GM21381 (cell line): ENCODE data around the gene FAR2.
"Not testable (repeated sequence)": the region's sequence is repeated elsewhere in the genome, so short reads cannot be mapped to it uniquely, and the experiment has no call there.

Source experiments
- ATAC-seq: cut with Tn5 transposase; IDR thresholded peaks from one replicate; pipeline ENCODE4 v1.9.1; 2021; ENCODE audit warnings: mild to moderate bottlenecking, moderate library complexity; ENCODE audit not compliant: unreplicated experiment

FAR2 gene

GRCh38 chr12:29230800-29231560 lies 81.9 kb downstream of the FAR2 start:
- ATAC-seq = no peak

GRCh38 chr12:29232086-29232485 lies 83.0 kb downstream of the FAR2 start:
- no peak for ATAC-seq

- ATAC-seq = no peak
Observed at GRCh38 chr12:29234552-29234951, 85.5 kb downstream of the FAR2 start.

- no peak for ATAC-seq
Observed at GRCh38 chr12:29234965-29235626, 86.0 kb downstream of the FAR2 start.

- ATAC-seq = no peak
Observed at GRCh38 chr12:29238822-29239291, 89.8 kb downstream of the FAR2 start.

GRCh38 chr12:29239336-29239735 lies 90.3 kb downstream of the FAR2 start:
- no peak for ATAC-seq

GRCh38 chr12:29240441-29240840 lies 91.4 kb downstream of the FAR2 start:
- ATAC-seq = no peak

GRCh38 chr12:29241821-29242591 lies 92.9 kb downstream of the FAR2 start:
- ATAC-seq = peak; percentile 83

- no peak for ATAC-seq
Observed at GRCh38 chr12:29242921-29243431, 93.9 kb downstream of the FAR2 start.

- no peak for ATAC-seq
Observed at GRCh38 chr12:29244159-29244765, 95.2 kb downstream of the FAR2 start.

- ATAC-seq = no peak
Observed at GRCh38 chr12:29245246-29245645, 96.2 kb downstream of the FAR2 start.

GRCh38 chr12:29249930-29250329 lies 100.9 kb downstream of the FAR2 start:
- no peak for ATAC-seq

GRCh38 chr12:29253906-29254625 lies 105.0 kb downstream of the FAR2 start:
- ATAC-seq = no peak

- no peak for ATAC-seq
Observed at GRCh38 chr12:29255042-29255441, 106.0 kb downstream of the FAR2 start.

GRCh38 chr12:29256598-29256997 lies 107.5 kb downstream of the FAR2 start:
- no peak for ATAC-seq

- ATAC-seq = not testable (repeated sequence)
Observed at GRCh38 chr12:29257687-29258086, 108.6 kb downstream of the FAR2 start.

- ATAC-seq = no peak
Observed at GRCh38 chr12:29264424-29264823, 115.3 kb downstream of the FAR2 start.

- no peak for ATAC-seq
Observed at GRCh38 chr12:29269706-29270408, 120.8 kb downstream of the FAR2 start.

GRCh38 chr12:29270446-29270845 lies 121.4 kb downstream of the FAR2 start:
- no peak for ATAC-seq
